NCI-H1436 (cell line): ENCODE results near the gene COPA.

ENCODE experiments used
- DNase-seq: peaks from one replicate; lab custom pipeline; 2025; lab: John Stamatoyannopoulos, UW

The COPA gene

GRCh38 chr1:160264795-160265307, 78.2 kb downstream of the COPA start:
- DNase-seq: no peak

- DNase-seq: peak; percentile 97
Measured at GRCh38 chr1:160261893-160262794, 80.9 kb downstream of the COPA start, which contains the start of gene DCAF8. DCAF8 (minus strand) TSS chr1:160262549; CDS start chr1:160244008, 18,541 bp downstream.

GRCh38 chr1:160261556-160261892, 81.5 kb downstream of the COPA start:
- DNase-seq: no peak

GRCh38 chr1:160260406-160261382, 82.4 kb downstream of the COPA start:
- DNase-seq: no peak

- no peak for DNase-seq
Measured at GRCh38 chr1:160258177-160258798, 84.8 kb downstream of the COPA start.

- no peak for DNase-seq
Measured at GRCh38 chr1:160257411-160258015, 85.5 kb downstream of the COPA start.

- no peak for DNase-seq
Measured at GRCh38 chr1:160256396-160257046, 86.5 kb downstream of the COPA start.

GRCh38 chr1:160255781-160256300, 87.2 kb downstream of the COPA start:
- DNase-seq: no peak

- DNase-seq: peak; percentile 68
Measured at GRCh38 chr1:160251687-160252526, 91.1 kb downstream of the COPA start.

GRCh38 chr1:160251011-160251410, 92.0 kb downstream of the COPA start:
- no peak for DNase-seq

- no peak for DNase-seq
Measured at GRCh38 chr1:160247053-160247452, 96.0 kb downstream of the COPA start.

- no peak for DNase-seq
Measured at GRCh38 chr1:160245434-160245833, 97.6 kb downstream of the COPA start.

- no peak for DNase-seq
Measured at GRCh38 chr1:160244209-160244608, 98.8 kb downstream of the COPA start.

GRCh38 chr1:160243767-160244166, 99.3 kb downstream of the COPA start:
- no peak for DNase-seq

GRCh38 chr1:160239582-160240299, 103.3 kb downstream of the COPA start:
- DNase-seq: no peak
